NCI-H1436 (cell line): ENCODE measurements around the gene EFNA5.

ENCODE experiments used
- DNase-seq: peaks from one replicate; lab custom pipeline; 2025; lab: John Stamatoyannopoulos, UW

EFNA5 gene

GRCh38 chr5:107486489-107486888, 184.2 kb downstream of the EFNA5 start:
- no peak for DNase-seq

DNA sequence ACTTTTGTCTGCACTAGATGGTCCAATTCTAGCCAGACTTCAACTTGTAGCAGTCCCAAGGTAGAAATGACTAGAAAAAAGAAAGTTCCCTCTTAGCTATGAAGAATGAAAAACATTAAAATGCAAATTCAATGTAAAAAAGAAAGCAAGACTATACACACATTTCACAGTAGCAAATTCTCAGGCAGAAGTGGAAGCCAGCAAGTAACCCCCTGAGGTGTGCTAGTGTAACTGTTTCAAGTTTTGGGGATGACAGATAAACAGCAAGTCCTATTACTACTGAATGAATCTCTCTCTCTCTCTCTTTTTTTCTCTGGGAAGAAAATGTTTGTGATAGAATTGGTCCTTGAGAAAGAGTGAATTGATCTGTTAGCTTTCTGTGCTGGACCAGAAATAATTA, 185.6 kb downstream of the EFNA5 start:
- no peak for DNase-seq

GRCh38 chr5:107484281-107484680, 186.5 kb downstream of the EFNA5 start:
- DNase-seq = no peak

DNA sequence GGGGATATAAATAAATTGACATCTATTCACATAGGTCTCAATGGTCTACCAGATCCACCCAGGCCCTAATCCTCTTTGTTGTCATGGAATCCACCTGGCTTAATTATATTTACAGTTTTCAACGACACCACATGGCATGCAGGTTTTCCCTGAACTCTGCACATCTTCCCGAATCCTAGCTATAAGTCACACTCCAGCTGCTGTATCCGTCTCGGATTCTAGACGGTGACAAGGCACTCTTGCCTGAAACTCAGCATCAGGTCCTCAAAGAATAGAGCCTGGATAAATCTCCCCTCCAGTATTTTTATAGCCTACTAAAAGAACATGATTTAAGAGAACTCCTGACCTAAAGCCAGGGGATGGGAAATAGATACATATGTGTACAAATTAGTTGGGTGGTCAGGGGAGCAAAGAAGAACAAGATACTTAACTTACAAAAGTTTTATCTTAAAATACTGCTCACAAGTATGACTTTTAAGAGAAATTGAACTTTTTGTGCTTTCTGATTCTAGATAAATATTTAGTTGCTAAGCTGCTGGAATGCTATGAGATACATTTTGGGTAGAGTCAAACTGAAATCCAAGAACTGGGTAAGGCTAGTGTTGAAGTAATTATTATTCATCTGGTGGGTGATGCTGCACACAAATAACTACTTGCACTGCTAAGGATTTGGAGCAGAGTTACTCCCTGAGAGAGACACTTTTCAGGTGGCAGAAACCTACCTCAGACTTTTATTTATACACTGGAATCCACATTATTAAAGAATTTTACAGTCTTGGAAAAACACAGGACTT, 187.3 kb downstream of the EFNA5 start:
- DNase-seq = no peak

GRCh38 chr5:107478068-107478641, 192.6 kb downstream of the EFNA5 start:
- no peak for DNase-seq

GRCh38 chr5:107477492-107477891, 193.2 kb downstream of the EFNA5 start:
- no peak for DNase-seq

- no peak for DNase-seq
These were observed 194.0 kb downstream of the EFNA5 start for GRCh38 chr5:107476783-107477182.

DNA sequence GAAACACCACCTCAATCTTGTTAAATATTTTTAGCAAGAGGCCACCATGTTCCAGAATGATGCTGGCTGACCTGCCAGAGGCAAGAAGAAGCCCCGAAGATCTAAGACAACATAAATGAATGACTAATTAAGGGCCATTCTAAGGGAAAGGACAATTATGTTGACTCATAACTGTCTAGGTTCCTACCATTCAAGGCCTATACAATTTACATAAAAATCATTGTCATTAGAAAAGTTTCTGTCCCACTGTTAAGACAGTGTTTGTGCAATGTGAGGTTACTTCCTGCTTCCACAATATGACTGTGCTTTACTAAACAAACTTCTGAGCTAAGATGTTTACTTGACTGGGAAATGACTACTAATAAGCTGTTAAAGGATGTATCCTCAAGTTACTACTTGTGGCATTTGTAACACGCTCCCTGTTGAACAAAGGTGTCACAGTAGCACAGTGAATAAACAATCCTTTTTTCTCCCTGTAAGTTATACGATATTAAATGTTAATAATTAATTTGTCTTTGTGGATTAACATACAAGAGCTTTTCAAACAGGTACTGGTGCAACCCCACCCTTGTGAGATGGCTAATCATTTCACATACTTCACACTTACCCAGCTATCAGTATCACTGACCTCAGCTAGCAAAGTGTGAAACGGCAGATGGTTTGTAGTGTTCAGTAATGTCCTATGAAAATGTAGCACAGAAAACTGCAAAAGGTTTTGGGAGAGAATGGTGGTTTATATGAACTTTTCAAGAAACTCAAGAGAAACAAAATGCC, 195.8 kb downstream of the EFNA5 start:
- DNase-seq = no peak

DNA sequence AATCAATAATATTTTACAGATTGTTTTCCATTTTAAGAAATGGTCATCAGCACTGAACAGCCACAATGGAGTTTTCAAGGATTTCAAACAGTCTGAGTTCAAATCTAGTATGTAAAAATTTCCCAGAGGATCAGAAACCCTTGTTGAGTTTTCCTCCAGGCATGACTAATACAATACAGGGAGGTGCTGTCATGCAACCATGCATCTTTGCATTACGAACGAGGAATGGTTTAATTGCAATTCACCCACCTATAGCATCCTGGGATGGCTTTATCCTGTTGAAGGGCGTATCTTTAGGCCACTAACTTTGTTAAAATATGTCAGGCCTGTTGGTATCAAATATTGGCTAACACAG, 196.4 kb downstream of the EFNA5 start:
- no peak for DNase-seq

DNA sequence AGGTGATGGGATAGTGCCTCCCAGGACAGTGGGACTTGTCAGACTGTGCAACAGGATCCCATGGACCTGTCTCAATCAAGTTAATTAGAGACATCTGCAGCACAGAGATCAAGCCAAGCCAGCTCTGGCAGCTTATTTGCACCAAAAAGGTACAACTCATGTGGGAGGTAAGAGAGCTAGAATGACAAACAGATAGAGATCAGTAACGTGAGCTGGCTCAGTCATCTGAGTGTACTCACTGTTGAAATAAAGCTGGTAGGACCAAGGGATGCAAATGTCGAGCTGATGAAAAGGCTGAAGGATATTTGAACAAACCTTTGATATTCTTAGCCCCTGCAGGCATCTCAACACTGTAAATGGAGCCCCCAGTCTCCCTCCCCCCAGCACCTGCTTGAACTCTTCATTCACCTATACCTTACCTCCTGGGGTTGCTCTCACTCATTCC, 198.1 kb downstream of the EFNA5 start:
- no peak for DNase-seq

DNA sequence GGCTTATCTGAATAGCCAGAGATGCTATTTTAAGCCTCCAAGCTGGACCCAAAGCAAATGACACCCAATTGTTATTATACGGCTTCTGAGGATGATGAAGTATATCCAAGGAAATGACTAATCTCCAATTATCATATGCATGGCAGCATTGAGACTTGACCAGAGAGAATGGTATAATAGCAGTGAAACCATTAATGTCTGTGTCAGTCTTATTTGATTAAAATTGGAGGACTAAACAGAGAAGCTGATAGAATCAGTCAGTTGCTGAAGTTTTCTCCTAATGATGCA, 200.5 kb downstream of the EFNA5 start:
- no peak for DNase-seq

- no peak for DNase-seq
These were observed 201.0 kb downstream of the EFNA5 start for GRCh38 chr5:107469485-107470294.

GRCh38 chr5:107469064-107469463, 201.7 kb downstream of the EFNA5 start:
- DNase-seq = no peak

DNA sequence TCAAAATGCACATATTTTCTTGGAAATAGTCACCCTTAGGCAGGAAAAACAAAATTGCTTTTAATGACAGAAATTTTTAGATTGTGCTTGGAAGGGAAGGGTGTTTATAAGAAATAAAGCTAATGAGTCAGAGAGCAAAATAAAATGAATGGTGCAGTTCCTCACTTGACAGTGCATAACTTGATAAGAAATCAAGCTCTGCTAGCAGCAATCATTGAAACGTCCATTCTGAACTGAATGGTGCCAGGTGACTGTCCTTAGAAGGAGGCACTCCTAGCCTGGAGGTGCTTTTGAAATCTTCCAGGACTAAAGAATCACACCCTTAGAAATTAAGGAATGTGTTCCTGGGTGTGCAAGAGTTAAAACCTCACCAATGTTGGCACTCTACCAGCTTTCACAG, 202.5 kb downstream of the EFNA5 start:
- no peak for DNase-seq

DNA sequence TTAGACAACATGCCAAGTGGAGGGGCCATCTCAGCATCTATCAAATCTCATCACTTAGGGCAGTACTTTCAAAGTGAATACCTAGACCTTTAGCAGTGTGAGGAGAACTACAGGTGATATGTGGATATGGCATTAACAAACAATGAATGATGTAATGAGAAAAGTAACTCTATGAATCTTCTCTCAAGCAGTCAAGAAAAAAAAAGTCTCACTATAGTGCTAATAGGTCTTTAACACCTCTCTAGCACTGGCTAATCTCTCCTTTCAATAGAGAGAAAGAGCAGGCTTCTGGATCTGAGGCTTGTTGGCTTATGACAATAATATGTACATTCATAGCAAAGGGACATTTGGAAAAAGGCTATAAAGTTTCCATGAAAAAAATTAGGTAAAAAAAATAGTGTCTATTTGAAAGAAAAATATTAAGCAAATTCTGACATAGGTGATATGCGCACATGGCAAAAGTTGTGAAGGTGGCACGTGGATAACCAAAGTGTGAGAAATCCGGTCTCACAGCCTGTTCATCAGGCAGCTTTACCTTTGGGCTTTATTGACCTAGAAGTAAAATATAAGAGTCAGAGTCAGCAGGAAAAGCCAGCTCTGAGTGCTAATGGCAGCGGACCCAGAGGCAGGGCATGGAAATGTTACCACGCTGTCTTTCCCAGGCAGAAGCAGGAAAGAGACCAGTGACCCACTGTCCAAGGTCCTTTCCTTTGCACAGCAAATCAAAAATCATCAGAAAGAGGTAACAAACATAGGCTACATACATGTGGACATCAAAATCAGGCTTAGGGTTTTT, 203.4 kb downstream of the EFNA5 start:
- no peak for DNase-seq

DNA sequence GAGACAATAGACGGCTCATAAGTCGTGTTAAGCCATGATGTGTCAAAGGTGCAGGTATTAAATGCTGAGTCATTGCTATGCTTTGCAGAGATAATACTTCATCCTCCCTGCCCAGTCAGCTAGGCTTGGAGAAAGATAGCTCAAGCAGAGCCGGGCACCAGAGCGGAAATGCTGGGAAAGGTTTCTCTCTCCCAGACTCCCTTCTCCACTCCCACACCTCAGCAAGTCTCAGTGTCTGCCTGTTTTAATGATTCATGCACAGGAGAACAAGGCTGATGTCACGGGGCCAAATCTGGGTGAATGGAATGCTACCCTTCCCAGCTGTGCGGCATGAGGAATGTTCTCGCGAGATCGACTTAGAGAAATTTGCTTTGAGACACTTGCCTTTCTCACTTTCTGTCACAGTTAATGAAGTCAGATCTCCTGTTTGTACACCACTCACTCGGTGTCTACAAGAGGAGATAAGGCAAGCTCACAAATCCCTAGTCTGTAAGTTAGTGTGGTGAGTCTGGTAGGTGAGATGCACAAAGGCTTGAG, 204.4 kb downstream of the EFNA5 start:
- DNase-seq = no peak

- DNase-seq = no peak
These were observed 205.9 kb downstream of the EFNA5 start for GRCh38 chr5:107464876-107465275.

- no peak for DNase-seq
These were observed 206.3 kb downstream of the EFNA5 start for GRCh38 chr5:107464416-107464815.

DNA sequence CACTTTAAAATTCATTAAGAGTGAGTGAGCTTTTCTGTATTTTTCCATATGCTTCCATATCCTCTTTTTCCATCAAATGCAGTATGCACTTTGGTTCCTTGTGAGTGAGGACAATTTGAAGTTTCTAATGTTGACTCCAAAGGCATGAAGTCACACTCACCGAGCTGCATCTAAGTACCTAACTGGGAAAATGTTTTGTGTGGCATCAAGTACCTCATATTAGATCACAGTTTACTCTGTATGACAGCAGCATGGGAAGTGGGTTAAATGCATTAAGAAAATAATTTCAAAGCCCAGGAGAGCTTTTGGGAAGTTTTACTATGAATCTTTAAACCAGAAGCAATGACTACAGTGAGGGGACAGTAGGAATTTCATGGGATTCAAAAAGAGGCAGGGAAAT, 207.0 kb downstream of the EFNA5 start:
- DNase-seq = no peak

DNA sequence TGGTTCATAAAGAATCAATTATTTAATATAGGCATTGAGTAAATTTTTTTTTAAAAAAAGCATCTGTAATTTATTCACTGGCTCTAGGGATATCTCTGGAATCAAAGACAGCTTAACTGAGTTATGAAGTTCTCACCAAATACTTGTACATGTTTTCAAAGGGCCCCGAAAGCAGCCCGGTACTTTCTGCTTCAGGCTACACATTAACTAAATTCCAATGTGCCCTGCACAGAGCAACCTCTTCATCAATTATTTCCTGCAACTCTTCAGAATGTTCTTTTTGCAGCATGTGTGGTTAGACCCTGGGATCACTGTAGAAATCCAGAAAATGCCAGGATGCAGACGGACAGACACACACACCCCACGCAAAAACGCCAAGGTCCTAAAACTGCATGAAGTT, 209.0 kb downstream of the EFNA5 start:
- no peak for DNase-seq

DNA sequence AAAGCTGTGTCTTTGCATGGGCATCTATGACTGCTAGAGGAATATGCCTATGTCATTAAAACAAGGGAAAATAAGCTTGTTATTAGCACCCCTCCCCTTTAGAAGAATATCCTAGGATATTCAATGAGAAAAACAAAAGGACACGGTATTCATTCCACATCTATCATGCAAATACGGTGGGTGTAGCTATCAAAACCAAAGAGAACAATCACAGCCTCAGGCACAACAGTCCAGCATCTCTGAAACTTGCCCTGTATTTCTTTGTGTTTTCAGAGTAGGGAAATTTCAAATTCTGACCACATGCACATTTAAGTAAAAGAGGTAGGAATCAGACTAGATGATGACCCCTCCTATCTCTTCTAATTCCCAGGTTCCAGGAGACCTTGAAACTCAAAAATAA, 209.9 kb downstream of the EFNA5 start:
- no peak for DNase-seq
